GM23248 (cell line): ENCODE data around the gene NCR2. TPM values are rescaled to one million over a fixed set of nuclear protein-coding genes. Genes with fewer than 3 reads are reported as not detected.

Experiments
- DNase-seq: peaks from one replicate; pipeline ENCODE4 v3.0.0-alpha.2; 2015
- H2AFZ ChIP-seq: fragments of 200-600 bp; sonication (generic); 2 replicates; pipeline ENCODE4 v1.6.1; 2016; ENCODE audit warnings: antibody characterized with exemption
- H3F3A ChIP-seq: fragments of 200-600 bp; sonication (generic); 2 replicates; pipeline ENCODE4 v1.6.1; 2016; ENCODE audit warnings: mild to moderate bottlenecking, antibody characterized with exemption, mixed run types; ENCODE audit not compliant: insufficient read depth
- H3K27ac ChIP-seq: fragments of 200-600 bp; sonication (generic); 2 replicates; pipeline ENCODE4 v1.5.1; 2016; ENCODE audit warnings: mild to moderate bottlenecking
- H3K27me3 ChIP-seq: fragments of 200-600 bp; sonication (generic); replicated peaks from 2 replicates; pipeline ENCODE4 v1.6.1; 2016; ENCODE audit warnings: mild to moderate bottlenecking; ENCODE audit not compliant: insufficient read depth
- H3K36me3 ChIP-seq: fragments of 200-600 bp; sonication (generic); 2 replicates; pipeline ENCODE4 v1.6.1; 2016; ENCODE audit warnings: low read depth, mild to moderate bottlenecking
- H3K4me1 ChIP-seq: fragments of 200-600 bp; sonication (generic); 2 replicates; pipeline ENCODE4 v1.6.1; 2016; ENCODE audit warnings: mild to moderate bottlenecking; ENCODE audit not compliant: insufficient read depth
- H3K4me2 ChIP-seq: fragments of 200-600 bp; sonication (generic); one replicate; pipeline ENCODE4 v1.6.1; 2016; ENCODE audit warnings: mild to moderate bottlenecking; ENCODE audit not compliant: unreplicated experiment
- H3K4me3 ChIP-seq: fragments of 200-600 bp; sonication (generic); 2 replicates; pipeline ENCODE4 v1.5.1; 2016; ENCODE audit warnings: mild to moderate bottlenecking
- H3K79me2 ChIP-seq: fragments of 200-600 bp; sonication (generic); 2 replicates; pipeline ENCODE4 v1.6.1; 2016; ENCODE audit warnings: mild to moderate bottlenecking; ENCODE audit not compliant: insufficient read depth
- H3K9ac ChIP-seq: fragments of 200-600 bp; sonication (generic); 2 replicates; pipeline ENCODE4 v1.6.1; 2016; ENCODE audit warnings: mild to moderate bottlenecking
- H3K9me2 ChIP-seq: fragments of 200-600 bp; sonication (generic); 2 replicates; pipeline ENCODE4 v1.6.1; 2016; ENCODE audit warnings: mixed run types, mild to moderate bottlenecking, moderate library complexity; ENCODE audit not compliant: insufficient read depth
- H3K9me3 ChIP-seq: fragments of 200-600 bp; sonication (generic); one replicate; pipeline ENCODE4 v1.6.1; 2017; ENCODE audit warnings: low read depth
- H4K20me1 ChIP-seq: fragments of 200-600 bp; sonication (generic); 2 replicates; pipeline ENCODE4 v1.6.0; 2016; ENCODE audit not compliant: insufficient read depth
- EZH2 ChIP-seq: fragments of 200-600 bp; sonication (generic); IDR thresholded peaks from 2 replicates; pipeline ENCODE4 v1.6.1; 2018; ENCODE audit warnings: antibody characterized with exemption, mild to moderate bottlenecking; ENCODE audit not compliant: insufficient read depth, poor library complexity, severe bottlenecking
- EZH2phosphoT487 ChIP-seq: fragments of 200-600 bp; sonication (generic); IDR thresholded peaks from 2 replicates; pipeline ENCODE4 v1.6.1; 2018; ENCODE audit warnings: antibody characterized with exemption, moderate library complexity, mild to moderate bottlenecking, low read depth; ENCODE audit not compliant: insufficient read depth
- WGBS, 2 experiments: methylation state at CpG; one replicate each; pipeline ENCODE4 v1.1.6; 2015 to 2017; ENCODE audit warnings: low lambda C conversion rate in 2 of 2, low coverage in 1 of 2; ENCODE audit errors: missing lambda C conversion rate in 2 of 2; 5-methylcytosine and 5-hydroxymethylcytosine counted together
- in situ Hi-C: fragments of 300-500 bp; cut with MboI; formaldehyde crosslinking; loops from 2 replicates; pipeline ENCODE4 v1.15.0; 2020
- polyA plus RNA-seq: library from polyadenylated mRNA; unstranded; fragments of >200 nt; fragmentation: Nextera tagmentation; extraction: Ambion mirVana; gene quantifications from 2 replicates; pipeline ENCODE4 v1.2.1, GENCODE V29; 2016
- total RNA-seq: library from RNA; depleted of rRNA; stranded (reverse); fragments of >200 nt; shearing (Covaris generic); gene quantifications from 2 replicates; pipeline ENCODE4 v1.2.3, GENCODE V29; 2014

The NCR2 gene
- total and polyA plus RNA-seq, 2 experiments from 2014 or later: not detected

- Histone ChIP-seq H3K9ac (no peak overlapping the region), H3K4me2 (no peak overlapping the region), H3K9me3 (no peaks in the 10 kb centered on the region), H3K27ac (no peak overlapping the region), H2AFZ (no peak overlapping the region), H4K20me1 (no peaks in the 10 kb centered on the region), H3K36me3 (no peaks in the 10 kb centered on the region), H3K9me2 (no peaks in the 10 kb centered on the region), H3K4me1 (no peaks in the 10 kb centered on the region), H3K4me3 (no peak overlapping the region), H3K79me2 (no peaks in the 10 kb centered on the region), H3F3A (no peaks in the 10 kb centered on the region), H3K27me3 (peaks cover 77% of the 10 kb centered on the region)
- peak; percentile 10 for DNase-seq
- WGBS, 2 experiments: 8 to 9% methylated on average over 63 of the region's 65 CpGs
- in situ Hi-C loops: loop anchor here (25.0 kb wide), 1 partner anchor 663 kb away; no protein-coding TSS in a partner anchor
- TF ChIP-seq EZH2: peak; percentile 76
- peak; percentile 15 for TF ChIP-seq EZH2phosphoT487
These were observed 38.7 kb downstream of the NCR2 start for GRCh38 chr6:41373919-41374617.

GRCh38 chr6:41374618-41375590 is 39.5 kb downstream of the NCR2 start:
- Histone ChIP-seq H3K9ac (no peak overlapping the region), H3K4me1 (no peaks in the 10 kb centered on the region), H3K36me3 (no peaks in the 10 kb centered on the region), H3K27me3 (peaks cover 85% of the 10 kb centered on the region), H3K9me2 (no peaks in the 10 kb centered on the region), H4K20me1 (no peaks in the 10 kb centered on the region), H3K4me3 (no peak overlapping the region), H3K4me2 (no peak overlapping the region), H3K79me2 (no peaks in the 10 kb centered on the region), H3K27ac (no peak overlapping the region), H3F3A (no peaks in the 10 kb centered on the region), H3K9me3 (no peaks in the 10 kb centered on the region), H2AFZ (no peak overlapping the region)
- in situ Hi-C loops: loop anchor here (25.0 kb wide), 1 partner anchor 662 kb away; no protein-coding TSS in a partner anchor
- 7 to 8% methylated on average over 45 to 46 of the region's 46 CpGs for WGBS, 2 experiments
- DNase-seq: peak; percentile 7
- no peak for TF ChIP-seq EZH2
- TF ChIP-seq EZH2phosphoT487: peak; percentile 24; the same call in 1 of the 2 replicates

- Histone ChIP-seq H3K4me1 (no peaks in the 10 kb centered on the region), H4K20me1 (no peaks in the 10 kb centered on the region), H3F3A (no peaks in the 10 kb centered on the region), H3K4me3 (no peak overlapping the region), H3K79me2 (no peaks in the 10 kb centered on the region), H3K9me2 (no peaks in the 10 kb centered on the region), H3K9ac (no peak overlapping the region), H3K9me3 (no peaks in the 10 kb centered on the region), H2AFZ (no peak overlapping the region), H3K27ac (no peak overlapping the region), H3K36me3 (no peaks in the 10 kb centered on the region), H3K4me2 (no peak overlapping the region), H3K27me3 (peaks cover 92% of the 10 kb centered on the region)
- no peak for DNase-seq
- peak; percentile 65 for TF ChIP-seq EZH2
- TF ChIP-seq EZH2phosphoT487: 0 out of 2 replicates have a peak, but pooled peaks have one; percentile 13
- WGBS, 2 experiments: 38 to 48% methylated on average over 20 to 30 of the region's 30 CpGs
- in situ Hi-C loops: no loop called here
These were observed 40.3 kb downstream of the NCR2 start for GRCh38 chr6:41375598-41376151.

GRCh38 chr6:41376176-41376575 is 40.8 kb downstream of the NCR2 start:
- no peak for TF ChIP-seq EZH2phosphoT487
- TF ChIP-seq EZH2: no peak
- H3K27ac ChIP-seq: no peak overlapping the region
- no peak overlapping the region for H3K4me2 ChIP-seq
- no peak overlapping the region for H3K4me3 ChIP-seq
- H3K36me3 ChIP-seq: no peaks in the 10 kb centered on the region
- no peaks in the 10 kb centered on the region for H3K9me3 ChIP-seq
- no peaks in the 10 kb centered on the region for H3F3A ChIP-seq
- no peaks in the 10 kb centered on the region for H3K4me1 ChIP-seq
- in situ Hi-C loops: no loop called here
- no peak overlapping the region for H3K9ac ChIP-seq
- 42 to 43% methylated on average over 5 of the region's 5 CpGs for WGBS, 2 experiments
- H3K79me2 ChIP-seq: no peaks in the 10 kb centered on the region
- no peaks in the 10 kb centered on the region for H3K9me2 ChIP-seq
- peaks cover 96% of the 10 kb centered on the region for H3K27me3 ChIP-seq
- no peaks in the 10 kb centered on the region for H4K20me1 ChIP-seq
- no peak for DNase-seq
- no peak overlapping the region for H2AFZ ChIP-seq
